Hepatocyte (in vitro differentiated cells): ENCODE results near the gene ESAM. TPM values are rescaled to one million over a fixed set of nuclear protein-coding genes. Genes with fewer than 3 reads are reported as not detected.

Source experiments
- DNase-seq: peaks from one replicate; pipeline ENCODE4 v3.0.0-alpha.2; 2016; ENCODE audit warnings: low spot score
- H2AFZ ChIP-seq: fragments of 200-600 bp; sonication (generic); 2 replicates; pipeline ENCODE4 v1.6.0; 2016; ENCODE audit warnings: antibody characterized with exemption, mild to moderate bottlenecking
- H3K27ac ChIP-seq: fragments of 200-600 bp; sonication (generic); 2 replicates; pipeline ENCODE4 v1.5.1; 2016; ENCODE audit warnings: mild to moderate bottlenecking
- H3K27me3 ChIP-seq: fragments of 200-600 bp; sonication (generic); 2 replicates; pipeline ENCODE4 v1.6.1; 2016
- H3K36me3 ChIP-seq: fragments of 200-600 bp; sonication (generic); replicated peaks from 2 replicates; pipeline ENCODE4 v1.5.1; 2016; ENCODE audit warnings: low read depth; ENCODE audit not compliant: insufficient read depth
- H3K4me1 ChIP-seq: fragments of 200-600 bp; sonication (generic); 2 replicates; pipeline ENCODE4 v1.5.1; 2016; ENCODE audit warnings: mild to moderate bottlenecking, moderate library complexity; ENCODE audit not compliant: insufficient read depth
- H3K4me2 ChIP-seq: fragments of 200-600 bp; sonication (generic); 2 replicates; pipeline ENCODE4 v1.6.0; 2016
- H3K4me3 ChIP-seq: fragments of 200-600 bp; sonication (generic); 2 replicates; pipeline ENCODE4 v1.5.1; 2016; ENCODE audit warnings: mild to moderate bottlenecking
- H3K79me2 ChIP-seq: fragments of 200-600 bp; sonication (generic); 2 replicates; pipeline ENCODE4 v1.6.0; 2017; ENCODE audit warnings: mild to moderate bottlenecking
- H3K9me2 ChIP-seq: fragments of 200-600 bp; sonication (generic); replicated peaks from 2 replicates; pipeline ENCODE4 v1.6.0; 2017; ENCODE audit warnings: mild to moderate bottlenecking; ENCODE audit not compliant: insufficient read depth
- H3K9me3 ChIP-seq: fragments of 200-600 bp; sonication (generic); 2 replicates; pipeline ENCODE4 v1.5.1; 2016; ENCODE audit warnings: low read depth, mild to moderate bottlenecking
- H4K20me1 ChIP-seq: fragments of 200-600 bp; sonication (generic); 2 replicates; pipeline ENCODE4 v1.6.0; 2016; ENCODE audit warnings: mild to moderate bottlenecking; ENCODE audit not compliant: insufficient read depth, poor library complexity, severe bottlenecking
- EZH2 ChIP-seq: fragments of 200-600 bp; sonication (generic); IDR thresholded peaks from 2 replicates; pipeline ENCODE4 v1.6.1; 2016; ENCODE audit warnings: antibody characterized with exemption, mild to moderate bottlenecking, borderline replicate concordance
- EZH2phosphoT487 ChIP-seq: fragments of 200-600 bp; sonication (generic); IDR thresholded peaks from one replicate; pipeline ENCODE4 v1.6.1; 2018; ENCODE audit warnings: antibody characterized with exemption, mild to moderate bottlenecking, low read depth, moderate library complexity; ENCODE audit not compliant: unreplicated experiment, severe bottlenecking
- WGBS: methylation state at CpG from one replicate; pipeline ENCODE4 v1.1.6; 2016; ENCODE audit warnings: low lambda C conversion rate; ENCODE audit errors: missing lambda C conversion rate; 5-methylcytosine and 5-hydroxymethylcytosine counted together
- polyA plus RNA-seq: library from polyadenylated mRNA; unstranded; fragments of >200 nt; fragmentation: Nextera tagmentation; extraction: Ambion mirVana; gene quantifications from 2 replicates; pipeline ENCODE4 v1.2.1, GENCODE V29; 2016
- total RNA-seq: library from RNA; depleted of rRNA; stranded (reverse); fragments of >200 nt; gene quantifications from 2 replicates; pipeline ENCODE4 v1.2.3, GENCODE V29; 2014
- TF ChIP-seq, protein P1 (sequence below): fragments of 200-600 bp; sonication (generic); IDR thresholded peaks from 2 replicates; pipeline ENCODE4 v1.5.1; 2016; ENCODE audit warnings: antibody characterized with exemption, mild to moderate bottlenecking; ENCODE audit not compliant: poor library complexity

The ESAM gene
- total and polyA plus RNA-seq, 2 experiments from 2014 or later = 3.6 to 3.9 TPM

- Histone ChIP-seq H3K9me3 (no peaks in the 10 kb centered on the region), H3K27ac (peak overlapping the region; percentile 100), H3K9me2 (no peaks in the 10 kb centered on the region), H4K20me1 (peaks cover 22% of the 10 kb centered on the region), H3K4me1 (peaks cover 21% of the 10 kb centered on the region), H2AFZ (peak overlapping the region; percentile 94), H3K36me3 (no peaks in the 10 kb centered on the region), H3K79me2 (peaks cover 35% of the 10 kb centered on the region), H3K4me3 (peak overlapping the region; percentile 73), H3K4me2 (peak overlapping the region; percentile 83), H3K27me3 (no peaks in the 10 kb centered on the region)
- peak; percentile 30 for DNase-seq
- no peak for TF ChIP-seq EZH2
- no peak for TF ChIP-seq EZH2phosphoT487
- TF ChIP-seq, protein P1, sequence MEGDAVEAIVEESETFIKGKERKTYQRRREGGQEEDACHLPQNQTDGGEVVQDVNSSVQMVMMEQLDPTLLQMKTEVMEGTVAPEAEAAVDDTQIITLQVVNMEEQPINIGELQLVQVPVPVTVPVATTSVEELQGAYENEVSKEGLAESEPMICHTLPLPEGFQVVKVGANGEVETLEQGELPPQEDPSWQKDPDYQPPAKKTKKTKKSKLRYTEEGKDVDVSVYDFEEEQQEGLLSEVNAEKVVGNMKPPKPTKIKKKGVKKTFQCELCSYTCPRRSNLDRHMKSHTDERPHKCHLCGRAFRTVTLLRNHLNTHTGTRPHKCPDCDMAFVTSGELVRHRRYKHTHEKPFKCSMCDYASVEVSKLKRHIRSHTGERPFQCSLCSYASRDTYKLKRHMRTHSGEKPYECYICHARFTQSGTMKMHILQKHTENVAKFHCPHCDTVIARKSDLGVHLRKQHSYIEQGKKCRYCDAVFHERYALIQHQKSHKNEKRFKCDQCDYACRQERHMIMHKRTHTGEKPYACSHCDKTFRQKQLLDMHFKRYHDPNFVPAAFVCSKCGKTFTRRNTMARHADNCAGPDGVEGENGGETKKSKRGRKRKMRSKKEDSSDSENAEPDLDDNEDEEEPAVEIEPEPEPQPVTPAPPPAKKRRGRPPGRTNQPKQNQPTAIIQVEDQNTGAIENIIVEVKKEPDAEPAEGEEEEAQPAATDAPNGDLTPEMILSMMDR = no peak
- 15% methylated on average over 8 of the region's 8 CpGs for WGBS
These were observed 38.9 kb upstream of the ESAM start for GRCh38 chr11:124801014-124801413.

DNA sequence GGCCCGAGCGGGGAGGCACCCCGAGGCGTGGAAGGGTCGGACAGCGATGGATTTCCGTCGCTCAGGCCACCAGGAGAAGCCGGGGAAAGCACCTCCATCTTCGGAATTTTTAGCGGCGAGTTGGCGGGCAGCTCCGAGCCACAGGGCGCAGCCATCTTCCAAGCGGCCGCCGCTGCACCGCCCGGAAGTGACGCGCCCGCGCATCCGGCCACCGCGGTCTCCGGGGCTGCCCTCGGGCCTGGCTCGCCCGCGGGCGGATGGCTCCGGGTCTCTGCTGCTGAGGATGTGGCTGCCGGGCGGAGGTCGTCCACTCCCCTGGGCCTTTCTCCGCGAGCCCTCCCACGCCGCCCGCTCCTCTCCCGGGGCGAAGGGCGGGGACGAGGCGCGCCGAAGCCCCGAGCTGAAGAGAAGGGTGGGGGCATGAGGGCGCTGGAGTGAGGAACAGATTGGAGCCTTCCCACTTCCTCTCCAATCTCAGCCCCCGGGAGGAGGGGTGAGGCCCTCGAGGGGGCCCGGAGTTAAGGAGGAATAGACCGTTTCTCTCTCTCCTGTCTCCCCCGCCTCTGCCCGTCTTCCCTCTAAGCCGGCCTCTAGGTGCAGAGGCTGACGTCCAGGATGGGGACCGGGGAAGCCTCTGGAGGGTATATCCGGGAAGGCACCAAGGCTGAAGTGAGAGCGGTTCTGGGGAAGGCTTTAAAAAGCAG, 38.3 kb upstream of the ESAM start, which contains the start of gene MSANTD2:
MSANTD2 (minus strand) TSS at position 181 of the 704 bp plus-strand sequence; CDS start at position 155, 26 bp downstream.
- peaks cover 28% of the 10 kb centered on the region for H4K20me1 ChIP-seq
- peak within 1 kb of the TSS; percentile 100 for H3K27ac ChIP-seq
- peak within 1 kb of the TSS; percentile 94 for H2AFZ ChIP-seq
- peak; percentile 92 for DNase-seq
- H3K36me3 ChIP-seq = no peaks in the 10 kb centered on the region
- H3K9me3 ChIP-seq = no peaks in the 10 kb centered on the region
- H3K4me1 ChIP-seq = peaks cover 21% of the 10 kb centered on the region
- peaks cover 42% of the 10 kb centered on the region for H3K79me2 ChIP-seq
- WGBS = under 1% methylated on average over 42 of the region's 62 CpGs
- H3K27me3 ChIP-seq = no peaks in the 10 kb centered on the region
- peak within 1 kb of the TSS; percentile 73 for H3K4me3 ChIP-seq
- H3K9me2 ChIP-seq = no peaks in the 10 kb centered on the region
- peak within 1 kb of the TSS; percentile 83 for H3K4me2 ChIP-seq
- TF ChIP-seq, protein P1 = no peak
- no peak for TF ChIP-seq EZH2phosphoT487
- TF ChIP-seq EZH2 = no peak

DNA sequence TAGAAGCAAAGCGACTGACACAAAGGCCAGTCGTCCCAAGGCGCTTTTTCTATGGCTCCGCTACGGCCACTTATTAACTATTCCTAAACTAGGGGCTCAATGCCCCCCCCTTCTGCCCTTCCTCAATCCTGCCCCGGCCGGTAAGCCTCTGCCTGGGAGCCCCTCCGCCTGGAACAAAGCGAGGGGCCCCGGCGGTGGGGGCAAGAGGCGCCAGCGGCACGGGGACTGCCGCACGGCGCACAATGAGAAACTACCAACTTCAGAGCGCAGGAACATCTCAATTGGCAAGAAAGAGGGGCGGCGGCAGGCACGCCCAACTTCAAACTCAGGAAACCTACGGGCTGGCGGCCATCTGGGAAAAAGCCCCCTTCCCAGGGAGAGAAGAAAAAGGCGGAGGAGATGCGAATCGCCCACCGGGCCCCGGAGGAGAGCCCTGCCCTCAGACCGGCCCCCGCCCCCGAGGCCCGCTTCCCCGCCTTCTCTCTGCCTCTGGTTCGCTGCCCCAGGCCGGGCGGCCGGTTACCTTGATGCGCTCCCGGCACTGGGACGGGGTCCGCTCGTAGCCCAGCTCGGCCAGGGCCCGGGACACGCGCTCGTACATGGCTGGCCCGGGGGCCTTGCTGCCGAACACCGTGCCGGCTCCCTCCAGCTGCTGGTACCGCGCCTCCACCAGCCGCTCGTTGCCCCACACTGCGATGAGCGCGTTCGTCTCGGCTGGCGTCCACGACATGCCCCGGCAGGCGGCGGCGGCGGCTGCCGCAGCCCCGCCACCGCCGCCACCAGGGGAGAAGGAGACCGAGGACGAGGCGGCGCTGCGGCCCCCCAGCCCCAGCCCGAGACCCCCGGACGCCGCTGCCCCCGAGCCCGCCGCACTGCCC, 37.5 kb upstream of the ESAM start:
- TF ChIP-seq EZH2phosphoT487 = no peak
- TF ChIP-seq, protein P1 = no peak
- TF ChIP-seq EZH2 = no peak
- peaks cover 21% of the 10 kb centered on the region for H3K4me1 ChIP-seq
- H3K9me2 ChIP-seq = no peaks in the 10 kb centered on the region
- H4K20me1 ChIP-seq = peaks cover 36% of the 10 kb centered on the region
- no peaks in the 10 kb centered on the region for H3K27me3 ChIP-seq
- peak; percentile 64 for DNase-seq
- 1% methylated on average over 56 of the region's 83 CpGs for WGBS
- peak overlapping the region; percentile 73 for H3K4me3 ChIP-seq
- peak overlapping the region; percentile 83 for H3K4me2 ChIP-seq
- no peaks in the 10 kb centered on the region for H3K9me3 ChIP-seq
- peaks cover 49% of the 10 kb centered on the region for H3K79me2 ChIP-seq
- no peaks in the 10 kb centered on the region for H3K36me3 ChIP-seq
- peak overlapping the region; percentile 100 for H3K27ac ChIP-seq
- peak overlapping the region; percentile 94 for H2AFZ ChIP-seq
